DMS114 treated with DMSO at 0.1 percent for 48 hours (cell line): ENCODE measurements around the gene ZG16.

ENCODE experiments used
- DNase-seq: peaks from one replicate; lab custom pipeline; 2025; ENCODE audit not compliant: unreplicated experiment; lab: John Stamatoyannopoulos, UW

Gene ZG16

GRCh38 chr16:29820271-29820701 is 42.2 kb downstream of the ZG16 start, which contains the start of gene MVP:
TSS of gene MVP (plus strand) at chr16:29820462. CDS start at chr16:29830550, 10,088 bp downstream.
- DNase-seq: no peak

- no peak for DNase-seq
Observed at GRCh38 chr16:29820730-29821642, 42.9 kb downstream of the ZG16 start.

GRCh38 chr16:29821643-29822115 is 43.6 kb downstream of the ZG16 start:
- DNase-seq: no peak

- no peak for DNase-seq
Observed at GRCh38 chr16:29824589-29825144, 46.6 kb downstream of the ZG16 start.

- no peak for DNase-seq
Observed at GRCh38 chr16:29825145-29826044, 47.3 kb downstream of the ZG16 start.

GRCh38 chr16:29826342-29826695 is 48.3 kb downstream of the ZG16 start:
- no peak for DNase-seq

GRCh38 chr16:29830774-29831173 is 52.7 kb downstream of the ZG16 start:
- DNase-seq: no peak

GRCh38 chr16:29831490-29831889 is 53.4 kb downstream of the ZG16 start:
- DNase-seq: no peak
